ENCODE data around the gene MAP7.

DNA sequence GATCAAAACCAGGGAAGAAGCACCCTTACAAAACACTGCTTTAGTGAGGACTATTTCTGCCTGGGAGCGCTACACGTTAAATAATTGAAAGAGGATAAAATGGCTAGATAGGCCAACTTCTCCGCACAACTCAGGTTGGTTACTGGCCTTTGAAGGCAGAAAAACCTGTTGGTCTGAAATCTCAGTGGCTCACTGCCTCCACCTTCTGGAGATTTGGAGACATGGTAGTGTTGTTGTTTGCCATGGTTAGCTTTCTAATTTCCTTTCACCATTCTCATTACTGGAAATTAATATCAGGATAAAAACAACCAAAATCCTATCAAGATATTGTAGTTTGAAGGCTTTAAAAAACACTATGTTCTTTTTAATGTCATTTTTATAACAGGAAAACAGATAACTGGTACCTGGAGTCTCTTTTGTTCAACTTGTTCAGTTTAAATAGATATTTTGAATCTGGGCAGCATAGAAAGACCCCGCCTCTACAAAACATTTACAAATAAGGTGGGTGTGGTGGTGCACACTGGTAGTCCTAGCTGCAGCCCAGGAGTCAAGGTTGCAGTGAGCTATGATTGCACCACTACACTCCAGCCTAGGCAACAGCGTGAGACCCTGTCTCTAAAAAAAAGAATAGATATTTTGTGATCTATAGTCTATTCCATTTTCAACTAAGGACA, 233.1 kb downstream of the MAP7 start:
- TF ChIP-seq, protein P1, sequence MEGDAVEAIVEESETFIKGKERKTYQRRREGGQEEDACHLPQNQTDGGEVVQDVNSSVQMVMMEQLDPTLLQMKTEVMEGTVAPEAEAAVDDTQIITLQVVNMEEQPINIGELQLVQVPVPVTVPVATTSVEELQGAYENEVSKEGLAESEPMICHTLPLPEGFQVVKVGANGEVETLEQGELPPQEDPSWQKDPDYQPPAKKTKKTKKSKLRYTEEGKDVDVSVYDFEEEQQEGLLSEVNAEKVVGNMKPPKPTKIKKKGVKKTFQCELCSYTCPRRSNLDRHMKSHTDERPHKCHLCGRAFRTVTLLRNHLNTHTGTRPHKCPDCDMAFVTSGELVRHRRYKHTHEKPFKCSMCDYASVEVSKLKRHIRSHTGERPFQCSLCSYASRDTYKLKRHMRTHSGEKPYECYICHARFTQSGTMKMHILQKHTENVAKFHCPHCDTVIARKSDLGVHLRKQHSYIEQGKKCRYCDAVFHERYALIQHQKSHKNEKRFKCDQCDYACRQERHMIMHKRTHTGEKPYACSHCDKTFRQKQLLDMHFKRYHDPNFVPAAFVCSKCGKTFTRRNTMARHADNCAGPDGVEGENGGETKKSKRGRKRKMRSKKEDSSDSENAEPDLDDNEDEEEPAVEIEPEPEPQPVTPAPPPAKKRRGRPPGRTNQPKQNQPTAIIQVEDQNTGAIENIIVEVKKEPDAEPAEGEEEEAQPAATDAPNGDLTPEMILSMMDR (IDR thresholded peaks at IDR 0.05; ENCODE audit: low read depth, low read length, missing input control) = peak; percentile 82
- TF ChIP-seq, protein P2, sequence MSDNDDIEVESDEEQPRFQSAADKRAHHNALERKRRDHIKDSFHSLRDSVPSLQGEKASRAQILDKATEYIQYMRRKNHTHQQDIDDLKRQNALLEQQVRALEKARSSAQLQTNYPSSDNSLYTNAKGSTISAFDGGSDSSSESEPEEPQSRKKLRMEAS (IDR thresholded peaks at IDR 0.05) = no peak
- TF ChIP-seq, protein P3, sequence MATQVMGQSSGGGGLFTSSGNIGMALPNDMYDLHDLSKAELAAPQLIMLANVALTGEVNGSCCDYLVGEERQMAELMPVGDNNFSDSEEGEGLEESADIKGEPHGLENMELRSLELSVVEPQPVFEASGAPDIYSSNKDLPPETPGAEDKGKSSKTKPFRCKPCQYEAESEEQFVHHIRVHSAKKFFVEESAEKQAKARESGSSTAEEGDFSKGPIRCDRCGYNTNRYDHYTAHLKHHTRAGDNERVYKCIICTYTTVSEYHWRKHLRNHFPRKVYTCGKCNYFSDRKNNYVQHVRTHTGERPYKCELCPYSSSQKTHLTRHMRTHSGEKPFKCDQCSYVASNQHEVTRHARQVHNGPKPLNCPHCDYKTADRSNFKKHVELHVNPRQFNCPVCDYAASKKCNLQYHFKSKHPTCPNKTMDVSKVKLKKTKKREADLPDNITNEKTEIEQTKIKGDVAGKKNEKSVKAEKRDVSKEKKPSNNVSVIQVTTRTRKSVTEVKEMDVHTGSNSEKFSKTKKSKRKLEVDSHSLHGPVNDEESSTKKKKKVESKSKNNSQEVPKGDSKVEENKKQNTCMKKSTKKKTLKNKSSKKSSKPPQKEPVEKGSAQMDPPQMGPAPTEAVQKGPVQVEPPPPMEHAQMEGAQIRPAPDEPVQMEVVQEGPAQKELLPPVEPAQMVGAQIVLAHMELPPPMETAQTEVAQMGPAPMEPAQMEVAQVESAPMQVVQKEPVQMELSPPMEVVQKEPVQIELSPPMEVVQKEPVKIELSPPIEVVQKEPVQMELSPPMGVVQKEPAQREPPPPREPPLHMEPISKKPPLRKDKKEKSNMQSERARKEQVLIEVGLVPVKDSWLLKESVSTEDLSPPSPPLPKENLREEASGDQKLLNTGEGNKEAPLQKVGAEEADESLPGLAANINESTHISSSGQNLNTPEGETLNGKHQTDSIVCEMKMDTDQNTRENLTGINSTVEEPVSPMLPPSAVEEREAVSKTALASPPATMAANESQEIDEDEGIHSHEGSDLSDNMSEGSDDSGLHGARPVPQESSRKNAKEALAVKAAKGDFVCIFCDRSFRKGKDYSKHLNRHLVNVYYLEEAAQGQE (IDR thresholded peaks at IDR 0.05) = no peak
- TF ChIP-seq, protein P4, sequence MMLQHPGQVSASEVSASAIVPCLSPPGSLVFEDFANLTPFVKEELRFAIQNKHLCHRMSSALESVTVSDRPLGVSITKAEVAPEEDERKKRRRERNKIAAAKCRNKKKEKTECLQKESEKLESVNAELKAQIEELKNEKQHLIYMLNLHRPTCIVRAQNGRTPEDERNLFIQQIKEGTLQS (IDR thresholded peaks at IDR 0.05) = no peak
- TF ChIP-seq RXRA (IDR thresholded peaks at IDR 0.05) = no peak
